ENCODE measurements around the gene ACSS3. TPM values are rescaled to one million over a fixed set of nuclear protein-coding genes. Genes with fewer than 3 reads are reported as not detected.
"Not testable (repeated sequence)": the region's sequence is repeated elsewhere in the genome, so short reads cannot be mapped to it uniquely, and the experiment has no call there.

Gene ACSS3
- total RNA-seq, 1 donor from 2014 or later: 18.7 TPM

- H3K27me3 Mint-ChIP-seq (ENCODE audit: unreplicated experiment): no peaks in the 10 kb centered on the region
- no peaks in the 10 kb centered on the region for H3K36me3 Mint-ChIP-seq (ENCODE audit: low read depth, unreplicated experiment)
- DNase-seq (ENCODE audit: low spot score): no peak
- no peaks in the 10 kb centered on the region for H3K9me3 Mint-ChIP-seq (ENCODE audit: unreplicated experiment)
- H3K4me1 Mint-ChIP-seq (ENCODE audit: unreplicated experiment): peaks cover 3% of the 10 kb centered on the region
- no peak overlapping the region for H3K27ac Mint-ChIP-seq (ENCODE audit: unreplicated experiment)
- TF ChIP-seq, protein P1, sequence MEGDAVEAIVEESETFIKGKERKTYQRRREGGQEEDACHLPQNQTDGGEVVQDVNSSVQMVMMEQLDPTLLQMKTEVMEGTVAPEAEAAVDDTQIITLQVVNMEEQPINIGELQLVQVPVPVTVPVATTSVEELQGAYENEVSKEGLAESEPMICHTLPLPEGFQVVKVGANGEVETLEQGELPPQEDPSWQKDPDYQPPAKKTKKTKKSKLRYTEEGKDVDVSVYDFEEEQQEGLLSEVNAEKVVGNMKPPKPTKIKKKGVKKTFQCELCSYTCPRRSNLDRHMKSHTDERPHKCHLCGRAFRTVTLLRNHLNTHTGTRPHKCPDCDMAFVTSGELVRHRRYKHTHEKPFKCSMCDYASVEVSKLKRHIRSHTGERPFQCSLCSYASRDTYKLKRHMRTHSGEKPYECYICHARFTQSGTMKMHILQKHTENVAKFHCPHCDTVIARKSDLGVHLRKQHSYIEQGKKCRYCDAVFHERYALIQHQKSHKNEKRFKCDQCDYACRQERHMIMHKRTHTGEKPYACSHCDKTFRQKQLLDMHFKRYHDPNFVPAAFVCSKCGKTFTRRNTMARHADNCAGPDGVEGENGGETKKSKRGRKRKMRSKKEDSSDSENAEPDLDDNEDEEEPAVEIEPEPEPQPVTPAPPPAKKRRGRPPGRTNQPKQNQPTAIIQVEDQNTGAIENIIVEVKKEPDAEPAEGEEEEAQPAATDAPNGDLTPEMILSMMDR (IDR thresholded peaks at IDR 0.05; ENCODE audit: unreplicated experiment): no peak
- H3K4me3 Mint-ChIP-seq (ENCODE audit: unreplicated experiment): no peak overlapping the region
Observed at GRCh38 chr12:81208187-81208911, 130.5 kb downstream of the ACSS3 start.

GRCh38 chr12:81209012-81209411 lies 131.1 kb downstream of the ACSS3 start:
- peaks cover 3% of the 10 kb centered on the region for H3K4me1 Mint-ChIP-seq (ENCODE audit: unreplicated experiment)

DNA sequence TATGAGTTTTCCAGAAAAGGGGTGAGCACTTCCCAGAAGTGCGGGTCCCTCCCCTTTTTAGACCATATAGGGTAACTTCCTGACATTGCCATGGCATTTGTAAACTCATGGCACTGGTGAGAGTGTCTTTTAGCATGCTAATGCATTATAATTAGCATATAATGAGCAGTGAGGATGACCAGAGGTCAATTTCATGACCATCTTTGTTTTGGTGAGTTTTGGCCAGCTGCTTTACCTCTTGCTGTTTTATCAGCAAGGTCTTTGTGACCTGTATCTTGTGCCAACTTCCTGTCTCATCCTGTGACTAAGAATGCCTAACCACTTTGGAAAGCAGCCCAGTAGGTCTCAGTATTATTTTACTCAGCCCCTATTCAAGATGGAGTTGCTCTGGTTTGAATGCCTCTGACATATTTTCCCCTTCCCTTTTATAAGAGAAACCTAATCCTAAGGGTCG lies 131.9 kb downstream of the ACSS3 start:
- H3K9me3 Mint-ChIP-seq (ENCODE audit: unreplicated experiment); H3K36me3 Mint-ChIP-seq (ENCODE audit: low read depth, unreplicated experiment); H3K27ac Mint-ChIP-seq (ENCODE audit: unreplicated experiment); H3K4me3 Mint-ChIP-seq (ENCODE audit: unreplicated experiment); H3K27me3 Mint-ChIP-seq (ENCODE audit: unreplicated experiment); H3K4me1 Mint-ChIP-seq (ENCODE audit: unreplicated experiment); DNase-seq (ENCODE audit: low spot score): not testable (repeated sequence)

More at GRCh38 chr12:81209012-81209411, 131.1 kb downstream of the ACSS3 start:
- H3K36me3 Mint-ChIP-seq (ENCODE audit: low read depth, unreplicated experiment): no peaks in the 10 kb centered on the region
- TF ChIP-seq, protein P1 (IDR thresholded peaks at IDR 0.05; ENCODE audit: unreplicated experiment): no peak
- DNase-seq (ENCODE audit: low spot score): no peak
- no peaks in the 10 kb centered on the region for H3K27me3 Mint-ChIP-seq (ENCODE audit: unreplicated experiment)
- no peaks in the 10 kb centered on the region for H3K9me3 Mint-ChIP-seq (ENCODE audit: unreplicated experiment)
- H3K4me3 Mint-ChIP-seq (ENCODE audit: unreplicated experiment): no peak overlapping the region
- no peak overlapping the region for H3K27ac Mint-ChIP-seq (ENCODE audit: unreplicated experiment)

DNA sequence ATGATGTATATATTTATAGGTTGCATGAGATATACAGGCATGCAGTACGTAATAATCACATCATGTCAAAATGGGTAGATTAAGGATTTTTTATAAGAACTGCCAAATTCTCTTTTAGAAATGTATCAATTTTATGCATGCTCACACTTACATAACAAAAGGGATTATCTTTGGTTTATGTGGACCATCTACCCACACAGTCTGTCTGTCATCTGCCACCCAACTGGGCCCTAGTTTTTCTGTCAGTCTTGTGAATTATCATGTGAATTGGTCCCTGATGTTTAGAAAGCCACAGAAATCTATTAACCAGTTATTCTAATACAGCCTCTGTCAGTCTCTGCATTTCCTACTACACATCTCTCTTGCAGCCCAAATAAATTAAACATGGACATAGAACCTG lies 133.4 kb downstream of the ACSS3 start:
- H3K4me3 Mint-ChIP-seq (ENCODE audit: unreplicated experiment): no peak overlapping the region
- DNase-seq (ENCODE audit: low spot score): no peak
- no peaks in the 10 kb centered on the region for H3K27me3 Mint-ChIP-seq (ENCODE audit: unreplicated experiment)
- TF ChIP-seq, protein P1 (IDR thresholded peaks at IDR 0.05; ENCODE audit: unreplicated experiment): no peak
- peaks cover 3% of the 10 kb centered on the region for H3K4me1 Mint-ChIP-seq (ENCODE audit: unreplicated experiment)
- no peaks in the 10 kb centered on the region for H3K36me3 Mint-ChIP-seq (ENCODE audit: low read depth, unreplicated experiment)
- no peaks in the 10 kb centered on the region for H3K9me3 Mint-ChIP-seq (ENCODE audit: unreplicated experiment)
- no peak overlapping the region for H3K27ac Mint-ChIP-seq (ENCODE audit: unreplicated experiment)

DNA sequence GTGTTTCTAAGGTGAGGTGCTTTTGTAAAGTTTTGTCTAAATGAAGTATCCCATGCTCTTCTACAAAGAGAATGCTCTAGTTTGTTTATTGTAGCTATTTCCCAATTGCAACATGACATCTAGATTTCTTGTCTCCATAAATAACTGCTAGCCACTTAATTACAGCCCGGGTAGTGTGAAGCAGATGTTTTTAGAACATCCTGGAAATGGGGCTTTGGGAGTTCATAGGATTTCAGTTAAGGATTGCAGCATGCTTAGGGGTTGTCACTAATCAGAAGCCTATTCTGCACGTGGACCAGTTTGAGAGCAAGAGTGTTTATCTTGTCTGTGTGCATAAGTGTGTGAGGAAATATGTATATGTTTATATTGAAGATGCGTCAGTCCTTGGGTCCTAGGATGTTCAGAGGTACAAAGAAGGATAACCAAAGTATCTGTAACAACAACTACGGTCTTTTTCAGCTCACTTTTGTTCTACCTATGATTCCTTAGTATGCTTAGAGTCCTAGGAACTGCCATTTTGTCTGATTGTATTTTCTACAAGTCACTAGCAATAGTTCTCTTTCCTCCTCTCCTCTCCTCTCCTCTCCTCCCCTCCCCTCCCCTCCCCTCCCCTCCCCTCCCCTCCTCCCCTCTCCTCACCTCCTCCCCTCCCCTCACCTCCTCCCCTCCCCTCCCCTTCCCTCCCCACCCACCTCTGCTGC lies 135.3 kb downstream of the ACSS3 start:
- Mint-ChIP-seq H3K4me3 (ENCODE audit: unreplicated experiment) (no peak overlapping the region), H3K9me3 (ENCODE audit: unreplicated experiment) (no peaks in the 10 kb centered on the region), H3K27ac (ENCODE audit: unreplicated experiment) (no peak overlapping the region), H3K4me1 (ENCODE audit: unreplicated experiment) (peaks cover 3% of the 10 kb centered on the region), H3K36me3 (ENCODE audit: low read depth, unreplicated experiment) (no peaks in the 10 kb centered on the region), H3K27me3 (ENCODE audit: unreplicated experiment) (no peaks in the 10 kb centered on the region)
- TF ChIP-seq, protein P1 (IDR thresholded peaks at IDR 0.05; ENCODE audit: unreplicated experiment): no peak
- DNase-seq (ENCODE audit: low spot score): no peak
